Lower lobe of right lung (tissue), 2 donors: ENCODE results near the gene CACNA2D2. TPM values are rescaled to one million over a fixed set of nuclear protein-coding genes. Genes with fewer than 3 reads are reported as not detected.

Experiments
- ATAC-seq, 2 donors: fragments of 200-7000 bp; cut with Tn5 transposase; one replicate each; pipeline ENCODE4 v1.9.1; 2020 to 2022; ENCODE audit warnings: mild to moderate bottlenecking in 2 of 2, moderate library complexity in 2 of 2
- DNase-seq: peaks from one replicate; pipeline ENCODE4 v3.0.0-alpha.2; 2020
- H3K27ac ChIP-seq: fragments of 200-600 bp; one replicate; pipeline ENCODE4 v1.8.0; 2022
- H3K27me3 ChIP-seq: fragments of 200-600 bp; one replicate; pipeline ENCODE4 v1.8.0; 2022; ENCODE audit warnings: low read depth
- H3K36me3 ChIP-seq: fragments of 200-600 bp; one replicate; pipeline ENCODE4 v1.8.0; 2022; ENCODE audit warnings: mild to moderate bottlenecking
- H3K4me1 ChIP-seq: fragments of 200-600 bp; one replicate; pipeline ENCODE4 v1.8.0; 2022
- H3K4me3 ChIP-seq: fragments of 200-600 bp; one replicate; pipeline ENCODE4 v1.8.0; 2022; ENCODE audit warnings: mild to moderate bottlenecking
- H3K9me3 ChIP-seq: fragments of 200-600 bp; one replicate; pipeline ENCODE4 v1.8.0; 2022
- CTCF ChIP-seq: fragments of 200-600 bp; IDR thresholded peaks from one replicate; pipeline ENCODE4 v1.8.0; 2022; ENCODE audit warnings: antibody characterized with exemption, mild to moderate bottlenecking
- intact Hi-C: fragments of 100-400 bp; cut with DNase I; formaldehyde crosslinking; loops from one replicate; pipeline ENCODE4 v1.11.0; 2022
- total RNA-seq: library from RNA; stranded (reverse); fragmentation: NEBNext Ultra II Directional; extraction: Animal tissue kit (Norgen Biotek cat#: 25700); gene quantifications from one replicate; pipeline ENCODE4 v1.2.1, GENCODE V29; 2021
- donor health status: DM: no; HTN: yes; CAD: no; lungs with severe emphysema.

CACNA2D2 gene
- total RNA-seq, 1 donor from 2014 or later, result 105 TPM

- TF ChIP-seq CTCF, result no peak
- DNase-seq (peak; percentile 60), ATAC-seq (peak; percentile 64 to 71)
- H3K4me3 ChIP-seq, result no peak overlapping the region
- no peaks in the 10 kb centered on the region for H3K36me3 ChIP-seq
- H3K9me3 ChIP-seq, result no peaks in the 10 kb centered on the region
- H3K27me3 ChIP-seq, result no peaks in the 10 kb centered on the region
- intact Hi-C loops, result no loop called here
- no peak overlapping the region for H3K27ac ChIP-seq
- peaks cover 18% of the 10 kb centered on the region for H3K4me1 ChIP-seq
These were observed 79.9 kb downstream of the CACNA2D2 start for GRCh38 chr3:50423543-50423942.

GRCh38 chr3:50422153-50422552 lies 81.3 kb downstream of the CACNA2D2 start:
- H3K9me3 ChIP-seq, result no peaks in the 10 kb centered on the region
- no peak for DNase-seq
- no peak for ATAC-seq
- no peaks in the 10 kb centered on the region for H3K36me3 ChIP-seq
- H3K4me1 ChIP-seq, result peaks cover 18% of the 10 kb centered on the region
- intact Hi-C loops, result no loop called here
- H3K4me3 ChIP-seq, result no peak overlapping the region
- H3K27ac ChIP-seq, result no peak overlapping the region
- H3K27me3 ChIP-seq, result no peaks in the 10 kb centered on the region
- no peak for TF ChIP-seq CTCF

- Histone ChIP-seq H3K36me3 (peaks cover 9% of the 10 kb centered on the region), H3K9me3 (no peaks in the 10 kb centered on the region), H3K4me1 (peaks cover 18% of the 10 kb centered on the region), H3K27ac (no peak overlapping the region), H3K4me3 (no peak overlapping the region), H3K27me3 (no peaks in the 10 kb centered on the region)
- no peak for TF ChIP-seq CTCF
- ATAC-seq (no peak), DNase-seq (no peak)
- intact Hi-C loops, result no loop called here
These were observed 83.7 kb downstream of the CACNA2D2 start for GRCh38 chr3:50419595-50420370.

- intact Hi-C loops, result no loop called here
These were observed 84.6 kb downstream of the CACNA2D2 start for GRCh38 chr3:50418850-50419249.

GRCh38 chr3:50417637-50418033 lies 85.8 kb downstream of the CACNA2D2 start:
- no peak for TF ChIP-seq CTCF
- Histone ChIP-seq H3K36me3 (peaks cover 12% of the 10 kb centered on the region), H3K4me3 (no peak overlapping the region), H3K27me3 (no peaks in the 10 kb centered on the region), H3K27ac (no peak overlapping the region), H3K9me3 (no peaks in the 10 kb centered on the region), H3K4me1 (no peaks in the 10 kb centered on the region)
- intact Hi-C loops, result no loop called here
- DNase-seq (no peak), ATAC-seq (no peak)

More at GRCh38 chr3:50418850-50419249, 84.6 kb downstream of the CACNA2D2 start:
- no peak for TF ChIP-seq CTCF
- no peaks in the 10 kb centered on the region for H3K9me3 ChIP-seq
- H3K4me3 ChIP-seq, result no peak overlapping the region
- H3K27me3 ChIP-seq, result no peaks in the 10 kb centered on the region
- H3K27ac ChIP-seq, result no peak overlapping the region
- H3K36me3 ChIP-seq, result peaks cover 12% of the 10 kb centered on the region
- DNase-seq (no peak), ATAC-seq (no peak)
- H3K4me1 ChIP-seq, result peaks cover 9% of the 10 kb centered on the region
